ENCODE data around the gene KCTD16.

The KCTD16 gene

DNA sequence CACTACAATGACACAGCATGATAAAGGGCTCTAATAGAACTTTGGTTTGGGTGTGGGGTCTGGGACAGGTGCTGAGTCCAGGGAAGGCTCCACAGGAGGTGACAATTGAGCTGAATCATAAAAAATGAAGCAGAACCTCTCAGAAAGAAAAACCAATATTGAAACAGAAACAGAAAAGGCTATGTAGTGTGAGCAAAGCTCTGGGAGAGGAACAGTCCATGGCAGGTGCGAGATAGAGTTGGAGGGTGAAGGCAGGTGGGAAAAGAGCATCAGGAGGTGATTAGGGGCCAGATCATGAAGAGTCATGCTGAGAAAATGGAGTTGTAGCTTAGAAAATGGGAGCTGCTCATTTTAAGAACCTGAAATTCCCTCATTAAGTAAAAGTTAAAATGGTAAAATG is 164.9 kb downstream of the KCTD16 start:
- no peak for DNase-seq (ENCODE audit: low read depth)

DNA sequence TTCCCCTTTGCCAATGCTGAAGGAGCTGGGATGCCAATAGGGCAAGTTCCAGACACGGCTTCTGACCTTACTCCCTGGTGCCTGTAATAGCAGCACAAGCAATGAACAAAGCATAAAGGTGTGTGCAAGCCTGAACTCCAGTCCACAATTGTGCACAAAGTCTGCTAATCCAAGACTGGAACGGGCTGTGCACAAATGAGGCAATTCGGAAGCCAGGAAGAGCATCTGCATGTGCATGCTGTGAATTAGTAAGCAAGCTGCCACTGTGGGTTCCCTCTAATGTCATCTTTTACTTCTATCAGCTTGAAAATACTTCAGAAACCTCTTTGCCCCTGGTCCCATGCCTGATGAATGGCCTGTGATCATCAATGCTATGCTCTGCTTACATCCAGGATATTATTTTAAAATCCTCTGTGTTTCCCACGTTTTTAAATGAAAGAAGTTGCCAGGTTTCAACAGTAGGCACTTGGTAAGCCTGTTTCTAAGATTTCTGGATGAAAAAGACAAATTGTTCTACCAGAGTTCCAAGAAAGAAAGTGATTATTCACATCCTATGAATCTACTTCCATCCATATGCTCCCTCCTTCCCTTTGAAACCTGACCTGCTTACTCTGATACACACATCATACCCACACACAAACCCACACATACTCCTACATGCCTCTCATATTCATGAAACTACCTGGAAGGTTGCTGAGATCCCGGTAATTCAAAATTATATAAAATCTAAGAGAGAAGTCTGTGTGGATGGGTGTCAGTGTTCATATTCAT is 165.7 kb downstream of the KCTD16 start:
- no peak for DNase-seq (ENCODE audit: low read depth)

GRCh38 chr5:144352330-144352729 is 181.7 kb downstream of the KCTD16 start:
- no peak for DNase-seq (ENCODE audit: low read depth)

GRCh38 chr5:144352732-144353317 is 182.2 kb downstream of the KCTD16 start:
- no peak for DNase-seq (ENCODE audit: low read depth)

- DNase-seq (ENCODE audit: low read depth) = no peak
Measured at GRCh38 chr5:144356489-144356888, 185.8 kb downstream of the KCTD16 start.

- DNase-seq (ENCODE audit: low read depth) = no peak
Measured at GRCh38 chr5:144361406-144361805, 190.7 kb downstream of the KCTD16 start.

DNA sequence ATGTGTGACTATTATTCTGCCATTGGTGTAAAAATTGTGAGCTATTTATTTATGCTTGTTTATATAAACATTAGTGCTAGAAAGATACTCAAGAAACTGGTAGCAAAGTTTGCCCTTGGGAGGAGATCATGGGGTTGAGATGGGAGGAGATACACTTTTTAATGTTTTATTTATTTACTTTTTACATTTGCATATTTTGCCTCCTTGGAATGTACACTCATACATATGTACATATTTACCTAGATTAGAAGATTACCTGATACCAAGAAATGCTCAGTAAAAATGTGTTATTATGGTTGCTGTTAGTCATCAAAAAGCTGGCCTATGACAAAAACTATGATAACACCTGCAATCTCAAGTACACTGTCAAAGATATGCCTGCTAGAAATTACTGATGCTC is 195.2 kb downstream of the KCTD16 start:
- DNase-seq (ENCODE audit: low read depth) = no peak

GRCh38 chr5:144367991-144368390 is 197.3 kb downstream of the KCTD16 start:
- DNase-seq (ENCODE audit: low read depth) = no peak

DNA sequence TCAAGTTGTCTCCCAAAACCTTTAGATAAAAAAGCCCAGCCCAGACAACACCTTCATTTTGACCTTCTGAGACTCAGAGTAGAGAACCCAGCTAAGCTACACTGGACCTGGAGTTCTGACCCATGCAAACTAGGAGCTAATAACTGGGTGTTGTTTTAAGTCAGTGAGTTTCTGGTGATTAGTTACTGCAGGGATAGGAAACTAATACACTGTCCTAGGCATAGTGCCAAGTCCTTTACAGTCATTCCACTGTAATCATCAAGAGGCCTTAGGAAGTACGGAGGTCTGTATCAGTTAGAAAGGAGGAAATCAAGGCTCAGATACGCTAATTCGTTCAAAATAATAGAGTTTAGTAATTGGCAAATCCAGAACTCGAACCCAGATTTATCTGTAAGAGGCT is 197.9 kb downstream of the KCTD16 start:
- DNase-seq (ENCODE audit: low read depth) = no peak

GRCh38 chr5:144369006-144369405 is 198.3 kb downstream of the KCTD16 start:
- no peak for DNase-seq (ENCODE audit: low read depth)

GRCh38 chr5:144370273-144370672 is 199.6 kb downstream of the KCTD16 start:
- DNase-seq (ENCODE audit: low read depth) = no peak

DNA sequence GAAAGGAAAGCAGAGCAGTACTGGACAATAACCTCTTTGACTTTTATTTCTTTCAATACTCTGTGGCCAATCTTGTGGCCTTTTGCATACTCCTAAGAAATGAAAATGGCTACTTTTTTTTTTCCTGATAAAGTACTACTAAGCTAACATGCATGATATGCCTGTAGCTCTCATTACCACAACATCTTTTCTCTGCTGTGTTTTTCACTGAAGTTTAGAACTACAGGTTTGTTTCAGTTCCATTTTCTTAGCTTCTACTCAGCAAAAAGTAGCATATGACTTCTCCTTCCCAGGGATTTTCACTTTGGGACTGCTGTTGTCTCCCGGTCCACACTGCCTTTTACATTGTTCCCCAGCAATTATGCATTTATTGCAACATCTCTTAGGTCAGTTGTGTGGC is 204.0 kb downstream of the KCTD16 start:
- DNase-seq (ENCODE audit: low read depth) = no peak

DNA sequence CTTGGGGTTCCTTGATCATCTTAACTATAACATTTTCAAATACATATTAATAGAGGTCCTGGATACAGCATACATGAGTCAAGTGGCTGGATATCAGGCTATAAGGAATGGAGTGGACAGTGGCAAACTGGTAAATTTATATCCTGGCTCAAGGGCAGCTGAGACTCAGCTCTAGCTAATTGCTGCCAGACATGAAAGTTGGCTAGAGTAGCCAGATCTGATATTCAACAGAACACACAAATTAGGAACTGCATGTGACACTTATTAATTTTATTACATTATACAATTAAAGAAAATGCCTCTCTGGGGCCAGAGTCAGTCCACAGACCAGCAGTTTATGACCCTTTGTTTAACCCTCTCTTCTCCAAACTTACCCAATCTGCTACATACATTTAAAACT is 206.5 kb downstream of the KCTD16 start:
- no peak for DNase-seq (ENCODE audit: low read depth)

- DNase-seq (ENCODE audit: low read depth) = no peak
Measured at GRCh38 chr5:144378681-144379080, 208.0 kb downstream of the KCTD16 start.

DNA sequence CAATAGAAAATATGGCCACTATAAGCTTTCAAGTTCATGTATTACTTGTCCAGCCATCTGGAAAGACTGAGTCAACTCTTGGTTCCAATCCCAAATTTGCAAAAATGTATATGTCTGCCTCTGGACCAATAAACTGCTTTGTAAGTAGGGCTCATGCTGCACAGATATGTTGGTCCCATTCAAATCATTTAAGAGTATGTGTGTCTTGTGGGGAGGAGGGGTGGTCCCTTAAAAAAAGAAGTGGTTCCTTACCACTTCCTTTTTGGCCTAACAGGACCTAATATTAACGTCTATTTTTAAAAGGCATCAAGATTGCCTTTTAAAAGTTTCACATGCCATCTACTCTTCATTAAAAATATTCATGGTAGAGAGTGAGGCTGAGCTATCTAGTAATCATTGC is 214.9 kb downstream of the KCTD16 start:
- DNase-seq (ENCODE audit: low read depth) = no peak

- no peak for DNase-seq (ENCODE audit: low read depth)
Measured at GRCh38 chr5:144386315-144386714, 215.6 kb downstream of the KCTD16 start.

- DNase-seq (ENCODE audit: low read depth) = no peak
Measured at GRCh38 chr5:144390133-144390532, 219.5 kb downstream of the KCTD16 start.

DNA sequence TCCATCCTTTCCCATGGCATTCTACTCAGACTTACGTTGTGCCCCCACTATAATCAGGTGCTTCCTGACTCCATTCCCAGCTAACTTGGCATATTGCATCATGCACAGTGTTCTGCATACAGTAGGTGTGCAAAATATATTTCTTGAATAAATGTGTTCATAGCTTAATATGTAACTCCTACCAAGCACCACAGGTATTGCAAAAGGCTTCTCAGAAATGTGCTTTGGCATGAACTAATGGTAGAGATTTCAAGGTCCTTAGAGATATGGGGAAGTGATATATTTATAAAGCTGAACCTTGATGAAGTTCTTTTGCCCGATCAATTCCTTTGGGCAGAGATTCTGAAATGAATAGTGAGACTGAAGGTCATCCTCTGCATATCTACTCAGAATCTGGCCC is 220.4 kb downstream of the KCTD16 start:
- DNase-seq (ENCODE audit: low read depth) = no peak

GRCh38 chr5:144393641-144394435 is 223.2 kb downstream of the KCTD16 start:
- no peak for DNase-seq (ENCODE audit: low read depth)

- DNase-seq (ENCODE audit: low read depth) = no peak
Measured at GRCh38 chr5:144395704-144396103, 225.0 kb downstream of the KCTD16 start.

GRCh38 chr5:144403058-144403457 is 232.4 kb downstream of the KCTD16 start:
- DNase-seq (ENCODE audit: low read depth) = no peak

- no peak for DNase-seq (ENCODE audit: low read depth)
Measured at GRCh38 chr5:144403817-144404420, 233.2 kb downstream of the KCTD16 start.

GRCh38 chr5:144404672-144405071 is 234.0 kb downstream of the KCTD16 start:
- no peak for DNase-seq (ENCODE audit: low read depth)

Data from stimulated activated CD8-positive, alpha-beta memory T cell treated with anti-CD3 and anti-CD28 coated beads, Interleukin-4, amount 100 ng/mL, for 24 hours (primary cell).